Measurements from ENCODE around the gene NCAM1. TPM values are rescaled to one million over a fixed set of nuclear protein-coding genes. Genes with fewer than 3 reads are reported as not detected.

NCAM1 gene
- total RNA-seq, 2 donors from 2014 or later = 42.0 to 69.2 TPM

GRCh38 chr11:113195728-113196127 is 234.5 kb downstream of the NCAM1 start:
- Histone ChIP-seq H3K4me1 (ENCODE audit: control insufficient read depth in 1 of 2, low read depth in 2 of 2) (peaks cover 25 to 46% of the 10 kb centered on the region in 2 donors), H3K27me3 (replicated peaks; ENCODE audit: insufficient read depth) (no peaks in the 10 kb centered on the region), H3K36me3 (no peaks in the 10 kb centered on the region), H3K4me3 (no peak overlapping the region), H3K27ac (no peak overlapping the region), H3K9me3 (no peaks in the 10 kb centered on the region)
- ATAC-seq (ENCODE audit: insufficient number of reproducible peaks, low FRiP score, low read depth) = no peak
- DNase-seq (ENCODE audit: low spot score) = no peak
- no peak for TF ChIP-seq CTCF (IDR thresholded peaks at IDR 0.05)

GRCh38 chr11:113197446-113197845 is 236.2 kb downstream of the NCAM1 start:
- Histone ChIP-seq H3K27me3 (replicated peaks; ENCODE audit: insufficient read depth) (no peaks in the 10 kb centered on the region), H3K4me1 (ENCODE audit: control insufficient read depth in 1 of 2, low read depth in 2 of 2) (peaks cover 9 to 29% of the 10 kb centered on the region in 2 donors), H3K9me3 (no peaks in the 10 kb centered on the region), H3K27ac (no peak overlapping the region), H3K4me3 (no peak overlapping the region), H3K36me3 (no peaks in the 10 kb centered on the region)
- no peak for TF ChIP-seq CTCF (IDR thresholded peaks at IDR 0.05)
- no peak for ATAC-seq (ENCODE audit: insufficient number of reproducible peaks, low FRiP score, low read depth)
- DNase-seq (ENCODE audit: low spot score) = no peak

GRCh38 chr11:113198972-113199661 is 237.9 kb downstream of the NCAM1 start:
- Histone ChIP-seq H3K36me3 (no peaks in the 10 kb centered on the region), H3K9me3 (no peaks in the 10 kb centered on the region), H3K27me3 (replicated peaks; ENCODE audit: insufficient read depth) (no peaks in the 10 kb centered on the region), H3K4me1 (ENCODE audit: control insufficient read depth in 1 of 2, low read depth in 2 of 2) (peaks cover 0 to 12% of the 10 kb centered on the region in 2 donors), H3K4me3 (no peak overlapping the region), H3K27ac (no peak overlapping the region)
- TF ChIP-seq CTCF (IDR thresholded peaks at IDR 0.05) = no peak
- ATAC-seq (ENCODE audit: insufficient number of reproducible peaks, low FRiP score, low read depth) = no peak
- no peak for DNase-seq (ENCODE audit: low spot score)

- H3K27ac ChIP-seq = no peak overlapping the region
- H3K4me3 ChIP-seq = no peak overlapping the region
- H3K9me3 ChIP-seq = no peaks in the 10 kb centered on the region
- H3K27me3 ChIP-seq (replicated peaks; ENCODE audit: insufficient read depth) = no peaks in the 10 kb centered on the region
- no peaks in the 10 kb centered on the region for H3K36me3 ChIP-seq
- DNase-seq (ENCODE audit: low spot score) (no peak), ATAC-seq (ENCODE audit: insufficient number of reproducible peaks, low FRiP score, low read depth) (no peak)
- peaks cover 0 to 6% of the 10 kb centered on the region in 2 donors for H3K4me1 ChIP-seq (ENCODE audit: control insufficient read depth in 1 of 2, low read depth in 2 of 2)
- no peak for TF ChIP-seq CTCF (IDR thresholded peaks at IDR 0.05)
Measured at GRCh38 chr11:113199866-113200265, 238.6 kb downstream of the NCAM1 start.

GRCh38 chr11:113201054-113201818 is 240.0 kb downstream of the NCAM1 start:
- Histone ChIP-seq H3K4me1 (ENCODE audit: control insufficient read depth in 1 of 2, low read depth in 2 of 2) (peaks cover 0 to 6% of the 10 kb centered on the region in 2 donors), H3K27me3 (replicated peaks; ENCODE audit: insufficient read depth) (no peaks in the 10 kb centered on the region), H3K27ac (no peak overlapping the region), H3K4me3 (no peak overlapping the region), H3K36me3 (no peaks in the 10 kb centered on the region), H3K9me3 (no peaks in the 10 kb centered on the region)
- DNase-seq (ENCODE audit: low spot score) = no peak
- TF ChIP-seq CTCF (IDR thresholded peaks at IDR 0.05) = no peak
- ATAC-seq (ENCODE audit: insufficient number of reproducible peaks, low FRiP score, low read depth) = no peak

Measured in thoracic aorta (tissue), 2 donors.